Stimulated activated CD4-positive, alpha-beta T cell treated with anti-CD3 and anti-CD28 coated beads, TNF-alpha, amount 100 ng/mL, for 24 hours (primary cell): ENCODE measurements around the gene MC2R.
"Not testable (repeated sequence)": the region's sequence is repeated elsewhere in the genome, so short reads cannot be mapped to it uniquely, and the experiment has no call there.

Experiments
- DNase-seq, 3 experiments: peaks; one replicate each; pipeline ENCODE4 v3.0.0-alpha.2; 2020; ENCODE audit warnings: low read depth in 3 of 3

Gene MC2R

GRCh38 chr18:13893418-13893760 lies 21.9 kb downstream of the MC2R start:
- DNase-seq: no peak

DNA sequence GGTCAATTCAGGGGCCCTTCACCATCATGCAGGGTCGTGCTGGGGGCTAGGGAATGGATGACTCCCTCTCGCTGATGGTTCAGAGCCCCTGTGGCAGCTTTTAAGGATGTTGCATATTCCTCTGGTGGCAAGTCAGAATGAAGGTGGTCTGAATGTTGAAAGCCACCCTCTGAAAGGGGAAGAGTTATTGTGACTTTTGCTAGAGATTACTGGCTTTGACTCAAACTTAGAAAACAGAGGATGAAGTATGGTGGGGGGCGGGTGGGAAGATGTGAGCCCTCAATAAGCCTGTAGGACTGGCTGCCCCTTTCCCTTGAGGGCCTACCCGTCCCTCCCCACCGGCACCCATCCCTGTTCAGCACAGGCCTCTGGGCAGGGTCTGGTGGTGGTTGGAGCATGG lies 23.2 kb downstream of the MC2R start:
- DNase-seq: no peak

DNA sequence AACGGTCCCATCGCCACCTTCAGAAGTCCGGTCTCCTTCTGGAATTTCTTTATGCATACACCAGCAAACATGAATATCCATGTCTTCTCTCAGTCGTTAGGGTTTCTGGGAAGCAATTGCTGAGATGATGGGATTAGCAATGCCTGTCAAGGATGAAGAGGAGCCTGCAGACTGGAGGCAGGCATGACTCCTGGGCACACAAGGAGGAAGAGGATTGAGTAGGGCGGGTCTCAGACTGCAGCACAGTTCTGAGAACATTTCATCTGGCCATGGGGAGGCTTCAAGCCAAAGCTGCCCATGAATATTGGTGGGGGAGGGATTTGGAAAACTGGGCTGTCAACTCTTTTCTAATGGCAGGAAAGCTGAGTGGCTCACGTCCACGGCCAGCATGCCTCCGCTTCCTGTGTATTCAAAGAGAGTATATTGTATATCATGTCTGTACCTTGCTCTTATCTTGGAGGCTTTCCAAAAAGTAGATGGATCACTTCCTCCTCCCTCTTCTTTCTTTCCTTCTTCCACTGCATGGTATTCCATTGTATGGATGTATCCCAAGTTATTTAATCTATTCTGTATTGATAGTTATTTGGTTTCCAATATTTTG lies 24.5 kb downstream of the MC2R start:
- DNase-seq: no peak

- DNase-seq: no peak
Measured at GRCh38 chr18:13889671-13890070, 25.7 kb downstream of the MC2R start.

DNA sequence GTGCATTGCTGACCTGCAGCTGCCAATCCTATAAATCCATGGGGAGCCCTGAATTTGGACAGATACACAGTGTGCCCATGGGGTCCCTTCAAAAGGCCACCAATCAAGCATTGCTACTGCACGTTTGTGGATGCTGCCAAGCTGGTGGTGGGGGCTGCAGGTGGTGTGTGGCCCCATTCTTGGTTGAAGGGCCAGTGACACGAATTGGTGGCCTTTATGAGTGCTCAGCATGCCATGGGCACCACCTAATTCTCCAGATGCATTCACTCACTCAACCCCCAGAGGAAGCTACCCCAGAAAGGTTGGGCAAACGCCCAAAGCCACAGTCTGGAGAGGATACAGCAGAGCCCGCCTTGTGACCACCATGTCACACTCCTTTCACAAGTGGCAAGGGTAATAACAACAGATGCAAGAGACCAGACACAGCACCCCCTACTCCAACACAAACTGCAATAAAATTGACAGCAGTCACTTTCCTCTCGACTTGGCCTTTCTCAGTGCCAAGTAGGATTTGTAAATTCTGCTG lies 27.1 kb downstream of the MC2R start:
- no peak for DNase-seq

DNA sequence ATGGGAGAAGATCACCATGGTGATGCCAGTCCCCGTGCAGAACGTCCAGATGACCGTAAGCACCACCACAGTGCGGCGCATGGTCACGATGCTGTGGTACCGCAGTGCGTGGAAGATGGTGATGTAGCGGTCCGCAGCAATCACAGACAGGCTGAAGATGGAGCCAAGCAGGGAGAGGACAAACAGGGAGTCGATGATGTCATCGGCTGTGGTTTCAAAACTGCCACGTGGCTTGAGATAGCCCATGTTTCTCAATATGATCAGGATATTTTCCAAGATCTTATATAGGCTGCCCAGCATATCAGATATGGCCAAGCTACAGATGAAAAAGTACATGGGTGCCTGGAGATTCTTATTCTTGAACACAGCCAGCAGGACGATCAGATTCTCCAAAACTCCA lies 30.3 kb downstream of the MC2R start:
- DNase-seq: no peak

- no peak for DNase-seq
Measured at GRCh38 chr18:13879937-13880336, 35.4 kb downstream of the MC2R start.

DNA sequence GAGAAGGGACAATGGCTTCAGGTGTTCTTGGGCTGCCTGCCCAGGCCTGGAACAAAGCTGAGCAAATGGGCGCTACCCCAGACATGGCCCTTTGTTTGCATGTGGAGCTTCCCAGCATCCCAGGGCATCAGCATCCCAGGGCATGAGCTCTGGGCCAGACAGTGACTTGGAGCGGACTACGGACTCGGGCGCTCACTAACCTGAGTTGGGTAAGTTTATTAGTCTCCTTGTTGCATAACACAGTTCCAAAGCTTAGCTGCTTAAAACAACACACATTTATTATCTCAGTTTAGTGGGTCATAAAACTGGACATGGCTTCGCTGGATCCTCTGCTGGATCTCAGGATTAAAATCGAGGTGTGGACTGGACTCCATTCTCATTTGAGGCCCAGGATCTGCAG lies 35.8 kb downstream of the MC2R start:
- no peak for DNase-seq

GRCh38 chr18:13878857-13879256 lies 36.5 kb downstream of the MC2R start:
- DNase-seq: no peak

DNA sequence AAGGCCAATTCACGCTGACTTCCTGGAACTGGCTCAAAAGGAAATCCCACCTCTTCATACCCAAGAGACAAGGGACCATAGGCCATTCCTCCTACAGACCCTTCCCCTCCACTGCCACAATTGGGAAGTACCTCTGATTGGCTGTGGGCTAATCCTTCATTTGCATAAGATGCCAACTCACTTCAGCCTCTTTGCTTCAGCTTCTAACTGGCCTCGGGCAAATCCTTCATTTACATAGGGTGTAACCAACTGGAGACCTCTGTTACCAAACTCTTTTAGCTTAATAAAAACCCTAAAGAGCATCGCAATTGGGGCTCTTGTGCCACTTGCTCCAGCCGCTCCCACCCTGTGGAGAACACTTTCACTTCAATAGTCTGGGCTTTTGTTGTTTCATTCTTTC lies 38.2 kb downstream of the MC2R start:
- no peak for DNase-seq

DNA sequence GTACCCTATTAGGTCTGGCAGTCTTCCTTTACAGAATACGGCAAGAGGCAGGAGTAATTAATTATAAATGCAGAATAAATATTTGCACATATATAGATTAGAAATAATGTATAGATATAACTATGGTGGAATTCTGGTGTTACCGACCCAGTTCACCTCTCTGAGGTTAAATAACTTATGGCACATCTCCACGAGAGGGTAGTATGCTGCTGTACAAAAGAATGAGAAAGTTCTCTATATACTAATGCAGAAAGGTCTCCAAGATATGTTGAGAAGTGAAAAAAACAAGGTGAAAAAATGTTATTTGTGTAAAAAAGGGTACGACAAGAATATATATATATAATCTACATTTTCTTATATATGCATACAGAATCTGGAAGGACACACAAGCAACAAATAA lies 40.8 kb downstream of the MC2R start:
- no peak for DNase-seq

- DNase-seq: no peak
Measured at GRCh38 chr18:13872932-13873331, 42.4 kb downstream of the MC2R start.

DNA sequence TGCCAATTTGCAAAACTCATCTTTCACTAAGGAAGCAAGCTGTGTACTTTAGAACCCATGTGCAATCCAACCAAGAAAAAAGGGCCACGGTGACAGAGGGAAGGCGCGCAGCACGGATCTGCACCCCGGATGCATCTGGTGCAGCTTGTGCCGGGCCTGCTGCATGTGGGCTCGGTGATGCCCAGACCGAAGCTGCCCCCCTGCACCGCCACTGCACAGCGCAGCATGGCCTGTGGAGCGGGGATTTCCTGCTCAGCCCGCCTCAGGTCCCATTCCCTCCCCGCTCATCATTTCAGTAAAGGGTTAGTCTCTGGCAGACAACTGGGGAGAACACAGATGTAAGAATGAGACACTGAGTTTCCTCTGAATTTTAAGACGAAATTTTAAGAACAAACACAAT lies 43.0 kb downstream of the MC2R start:
- no peak for DNase-seq

DNA sequence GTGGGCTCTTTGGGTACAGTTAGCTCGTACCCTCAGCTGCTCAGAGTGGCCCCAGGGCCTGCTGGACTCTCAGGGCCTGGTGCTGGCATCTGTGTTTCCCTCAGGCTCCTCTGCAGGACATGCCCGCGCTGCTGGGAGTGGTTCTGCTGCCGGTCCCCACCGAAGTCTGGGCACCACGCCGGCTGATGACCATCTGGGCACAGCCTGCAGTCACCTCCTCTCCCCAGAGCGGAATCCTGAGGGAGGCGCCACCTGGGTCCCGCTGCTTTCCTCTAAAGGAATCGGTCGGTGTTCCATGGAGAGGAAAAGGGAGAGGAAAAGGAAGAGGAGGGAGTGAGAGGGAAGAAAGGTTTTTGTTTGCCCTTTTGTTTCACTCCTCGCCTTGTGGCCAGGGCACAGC lies 43.6 kb downstream of the MC2R start:
- no peak for DNase-seq

DNA sequence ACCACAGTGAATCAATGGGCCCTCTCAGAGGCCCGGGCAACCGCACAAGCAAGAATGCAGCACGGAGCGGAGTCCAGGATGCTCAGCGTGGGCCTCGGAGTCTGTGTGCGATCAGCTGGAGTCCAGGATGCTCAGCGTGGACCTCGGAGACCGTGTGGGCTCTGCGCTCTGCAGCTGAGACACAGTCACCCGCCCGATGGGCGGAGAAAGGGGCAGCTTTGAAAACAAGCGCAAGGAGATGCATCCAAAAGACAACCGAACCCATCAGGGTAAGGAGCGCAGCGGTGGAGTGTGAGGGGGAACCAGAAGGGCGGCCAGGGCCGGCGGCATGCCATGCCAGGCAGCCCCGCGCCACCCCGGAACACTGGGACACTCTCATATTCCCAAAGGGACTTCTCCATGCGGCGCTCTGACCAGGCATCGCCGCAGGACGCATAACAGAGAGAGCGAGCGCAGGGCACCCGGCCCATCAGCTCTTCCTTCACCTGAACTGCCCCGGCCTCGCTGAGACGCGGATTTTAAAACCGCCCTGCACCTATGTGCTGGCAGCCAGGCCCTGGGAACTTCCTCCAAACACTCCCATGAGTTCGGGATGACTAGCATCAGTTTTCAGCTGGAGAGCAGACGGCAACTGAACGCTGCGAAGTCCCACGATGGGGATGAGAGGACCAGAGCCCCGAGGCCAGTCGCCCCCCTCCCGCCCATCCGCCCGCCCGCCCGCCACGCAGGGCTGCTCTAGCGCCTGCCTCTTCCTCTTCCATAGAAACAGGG lies 46.6 kb downstream of the MC2R start:
- DNase-seq: no peak

- DNase-seq: not testable (repeated sequence)
Measured at GRCh38 chr18:13862898-13863297, 52.4 kb downstream of the MC2R start.

DNA sequence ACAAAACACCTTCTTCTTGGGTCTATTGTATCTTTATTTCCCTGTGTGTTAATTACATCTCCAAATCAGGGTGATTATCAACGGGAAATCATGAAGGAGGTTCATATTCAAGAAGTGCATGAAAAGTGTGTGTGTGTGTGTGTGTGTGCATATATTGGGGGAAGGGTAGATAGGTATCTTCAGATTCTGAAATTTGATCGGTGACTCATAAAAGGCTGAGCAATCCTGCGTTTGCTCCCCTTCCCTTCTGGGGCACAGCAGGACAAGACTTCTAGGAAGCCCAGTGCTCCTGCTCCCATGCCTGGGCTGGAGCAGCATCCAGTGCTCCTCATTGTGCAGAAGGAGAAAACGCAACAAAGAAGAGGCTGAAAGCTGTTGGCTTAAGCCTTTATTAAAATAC lies 65.5 kb downstream of the MC2R start:
- no peak for DNase-seq

- no peak for DNase-seq
Measured at GRCh38 chr18:13836559-13836958, 78.8 kb downstream of the MC2R start.

DNA sequence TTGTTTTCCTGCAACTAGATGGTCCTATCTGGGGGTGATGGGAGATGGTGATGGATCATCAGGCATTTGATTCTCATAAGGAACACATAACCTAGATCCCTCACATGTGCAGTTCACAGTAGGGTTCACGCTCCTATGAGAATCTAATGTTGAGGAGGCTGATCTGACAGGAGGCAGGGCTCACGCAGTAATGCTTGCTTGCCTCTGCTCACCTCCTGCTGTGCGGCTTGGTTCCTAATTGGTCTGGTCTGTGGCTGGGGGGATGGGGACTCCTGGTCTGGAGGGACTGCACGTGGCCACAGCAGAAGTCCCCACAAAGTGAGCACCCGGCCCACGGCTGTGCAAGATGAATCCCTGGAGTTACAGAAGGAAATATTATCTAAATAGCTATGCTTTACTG lies 80.1 kb downstream of the MC2R start:
- no peak for DNase-seq

DNA sequence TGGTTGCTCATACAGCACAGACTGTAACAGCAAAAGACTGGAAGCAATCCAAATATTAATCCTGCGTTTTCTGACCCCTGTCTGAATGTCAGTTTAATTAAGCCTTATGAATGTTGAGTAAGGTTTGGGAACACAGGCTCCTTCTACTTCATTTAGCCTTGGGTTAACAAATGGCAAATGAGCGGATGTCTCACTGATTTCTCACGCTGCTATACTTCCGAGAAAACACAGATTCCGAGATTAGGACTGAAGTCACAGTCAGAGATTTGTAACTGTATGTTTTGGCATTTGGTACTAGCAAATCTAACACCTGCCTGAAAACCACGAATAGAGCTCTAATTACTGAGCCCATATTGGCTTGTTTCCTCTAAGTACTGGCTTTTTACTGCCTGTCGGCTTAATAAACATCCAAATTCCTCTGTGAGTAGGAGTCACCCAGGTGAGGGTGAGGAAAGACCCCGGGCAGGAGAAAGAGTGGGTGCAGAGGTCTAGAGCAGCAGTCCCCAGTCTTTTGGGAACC lies 80.8 kb downstream of the MC2R start:
- DNase-seq: no peak
